Natural killer cell (primary cell): ENCODE data around the gene C11orf91. TPM values are rescaled to one million over a fixed set of nuclear protein-coding genes. Genes with fewer than 3 reads are reported as not detected.
"Not testable (repeated sequence)": the region's sequence is repeated elsewhere in the genome, so short reads cannot be mapped to it uniquely, and the experiment has no call there.

Experiments
- ATAC-seq, 3 donors: fragments of 150-1000 bp in 2 of 3; fragments of 200-7000 bp in 1 of 3; cut with Tn5 transposase; 1 replicate in 1 of 3; 2 replicates in 2 of 3; pipeline ENCODE4 v1.10.0; 2021; ENCODE audit warnings: mild to moderate bottlenecking in 2 of 3, moderate library complexity in 2 of 3
- DNase-seq, 2 donors: peaks; one replicate each; pipeline versions ENCODE4 v3.0.0 to v3.0.0-alpha.2; 2013 to 2021; ENCODE audit warnings: mixed read lengths in 1 of 2
- H3K27ac ChIP-seq: one replicate; pipeline ENCODE4 v1.5.1; 2013; ENCODE audit warnings: mild to moderate bottlenecking, low read length
- H3K27me3 ChIP-seq: one replicate; pipeline ENCODE4 v1.6.1; 2013; ENCODE audit warnings: low read length; ENCODE audit not compliant: control insufficient read depth, insufficient read depth
- H3K36me3 ChIP-seq: one replicate; pipeline ENCODE4 v1.6.1; 2013; ENCODE audit warnings: low read length; ENCODE audit not compliant: control insufficient read depth, insufficient read depth
- H3K4me1 ChIP-seq: one replicate; pipeline ENCODE4 v1.6.1; 2013; ENCODE audit warnings: low read length; ENCODE audit not compliant: control insufficient read depth, insufficient read depth
- H3K4me3 ChIP-seq: one replicate; pipeline ENCODE4 v1.5.1; 2013; ENCODE audit warnings: low read length
- H3K9me3 ChIP-seq: one replicate; pipeline ENCODE4 v1.6.1; 2013; ENCODE audit warnings: low read length; ENCODE audit not compliant: control insufficient read depth, insufficient read depth
- H3K27ac Mint-ChIP-seq, 2 donors: one replicate each; pipeline ENCODE4 v1.8.0; 2022; ENCODE audit warnings: mild to moderate bottlenecking in 2 of 2, mixed read lengths in 2 of 2, moderate library complexity in 1 of 2
- H3K27me3 Mint-ChIP-seq, 2 donors: one replicate each; pipeline ENCODE4 v1.8.0; 2022; ENCODE audit warnings: low read depth in 2 of 2, mixed read lengths in 2 of 2
- H3K36me3 Mint-ChIP-seq: one replicate; pipeline ENCODE4 v1.8.0; 2022; ENCODE audit warnings: mixed read lengths
- H3K4me1 Mint-ChIP-seq, 2 donors: one replicate each; pipeline ENCODE4 v1.8.0; 2022; ENCODE audit warnings: mixed read lengths in 2 of 2
- H3K4me3 Mint-ChIP-seq: one replicate; pipeline ENCODE4 v1.8.0; 2022; ENCODE audit warnings: mild to moderate bottlenecking, moderate library complexity, mixed read lengths
- H3K9me3 Mint-ChIP-seq, 2 donors: one replicate each; pipeline ENCODE4 v1.8.0; 2022; ENCODE audit warnings: mixed read lengths in 2 of 2
- WGBS: methylation state at CpG from one replicate; pipeline ENCODE4 v1.1.7; 2013; ENCODE audit warnings: missing lambda C conversion rate; ENCODE audit not compliant: insufficient coverage; 5-methylcytosine and 5-hydroxymethylcytosine counted together
- intact Hi-C: fragments of 100-400 bp; cut with micrococcal nuclease; formaldehyde crosslinking; loops from one replicate; pipeline ENCODE4 v1.14.2; 2022
- total RNA-seq, 4 donors: library from RNA; stranded (reverse); fragments of 120-200 nt in 1 of 4; gene quantifications; one replicate each; pipeline versions ENCODE4 v1.2.3 to v1.2.4, GENCODE V29; 2013 to 2022
- TF ChIP-seq, protein P1 (sequence below): fragments of 200-600 bp; IDR thresholded peaks from one replicate; pipeline ENCODE4 v1.8.0; 2022; ENCODE audit warnings: antibody characterized with exemption

Gene C11orf91
- total RNA-seq, 3 donors from 2014 or later (not counting 1 experiment from before 2014, with no cell fraction given): not detected

DNA sequence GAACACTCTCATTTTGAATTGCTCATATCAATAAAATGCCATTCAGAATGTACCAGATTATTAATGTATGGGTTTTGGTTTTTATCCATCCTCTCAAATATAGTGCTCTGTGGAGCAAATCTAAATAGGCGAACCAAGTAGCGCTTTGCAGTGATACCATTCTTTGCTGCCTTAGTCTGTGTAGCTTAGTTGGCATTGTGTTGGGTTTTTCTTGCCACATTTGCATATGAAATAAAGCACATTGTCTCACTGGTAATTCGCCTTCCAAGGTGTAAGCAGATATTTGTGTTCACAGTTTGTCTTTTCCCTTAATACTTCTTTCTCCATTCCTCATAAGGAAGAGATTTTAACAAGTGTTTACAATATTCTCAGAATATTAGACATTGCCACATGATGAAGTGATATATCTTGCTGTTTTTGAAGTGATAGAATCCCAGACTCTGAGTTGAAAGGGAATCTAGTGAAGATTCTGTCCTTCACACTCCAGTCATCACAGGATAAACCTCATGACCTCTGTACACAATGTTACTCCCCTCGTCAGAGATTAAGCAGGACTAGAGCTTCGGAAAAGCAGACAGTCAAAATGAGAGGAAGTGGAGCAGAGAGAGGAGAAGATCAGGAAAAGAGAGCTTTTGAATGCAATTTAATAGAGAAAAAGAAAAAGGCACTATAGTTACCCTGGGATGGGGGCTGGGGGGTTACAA lies 16.5 kb downstream of the C11orf91 start:
- no peak for ATAC-seq
- peaks cover 34 to 52% of the 10 kb centered on the region in 2 donors for H3K27me3 Mint-ChIP-seq

DNA sequence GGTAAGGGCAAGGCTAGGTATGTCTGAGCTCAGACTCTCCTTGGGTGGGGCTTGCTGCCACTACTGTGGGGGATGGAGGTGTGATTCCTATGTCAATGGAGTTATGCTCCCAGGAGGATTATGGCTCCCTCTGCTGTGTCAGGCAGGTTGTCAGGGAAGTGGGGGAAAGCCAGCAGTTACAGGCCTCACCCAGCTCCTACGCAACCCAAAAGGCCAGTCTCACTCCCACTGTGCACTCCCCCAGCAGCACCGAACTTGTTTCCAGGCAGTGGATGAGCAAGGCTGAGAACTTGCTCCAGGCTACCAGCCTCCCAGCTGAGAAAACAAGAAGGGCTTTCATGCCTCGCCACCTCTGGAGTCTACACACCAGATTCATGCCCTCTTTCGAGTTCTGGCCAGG lies 18.2 kb downstream of the C11orf91 start:
- Mint-ChIP-seq H3K4me1 (no peaks in the 10 kb centered on the region), H3K36me3 (no peaks in the 10 kb centered on the region), H3K4me3 (no peak overlapping the region), H3K27ac (no peak overlapping the region), H3K9me3 (no peaks in the 10 kb centered on the region), H3K27me3 (peaks cover 38 to 64% of the 10 kb centered on the region in 2 donors)
- WGBS: 88% methylated on average over 4 of the region's 4 CpGs
- no peak for ATAC-seq
- intact Hi-C loops: no loop called here
- no peaks in the 10 kb centered on the region for H3K4me1 ChIP-seq
- H3K36me3 ChIP-seq: no peaks in the 10 kb centered on the region
- H3K4me3 ChIP-seq: no peak overlapping the region
- TF ChIP-seq, protein P1, sequence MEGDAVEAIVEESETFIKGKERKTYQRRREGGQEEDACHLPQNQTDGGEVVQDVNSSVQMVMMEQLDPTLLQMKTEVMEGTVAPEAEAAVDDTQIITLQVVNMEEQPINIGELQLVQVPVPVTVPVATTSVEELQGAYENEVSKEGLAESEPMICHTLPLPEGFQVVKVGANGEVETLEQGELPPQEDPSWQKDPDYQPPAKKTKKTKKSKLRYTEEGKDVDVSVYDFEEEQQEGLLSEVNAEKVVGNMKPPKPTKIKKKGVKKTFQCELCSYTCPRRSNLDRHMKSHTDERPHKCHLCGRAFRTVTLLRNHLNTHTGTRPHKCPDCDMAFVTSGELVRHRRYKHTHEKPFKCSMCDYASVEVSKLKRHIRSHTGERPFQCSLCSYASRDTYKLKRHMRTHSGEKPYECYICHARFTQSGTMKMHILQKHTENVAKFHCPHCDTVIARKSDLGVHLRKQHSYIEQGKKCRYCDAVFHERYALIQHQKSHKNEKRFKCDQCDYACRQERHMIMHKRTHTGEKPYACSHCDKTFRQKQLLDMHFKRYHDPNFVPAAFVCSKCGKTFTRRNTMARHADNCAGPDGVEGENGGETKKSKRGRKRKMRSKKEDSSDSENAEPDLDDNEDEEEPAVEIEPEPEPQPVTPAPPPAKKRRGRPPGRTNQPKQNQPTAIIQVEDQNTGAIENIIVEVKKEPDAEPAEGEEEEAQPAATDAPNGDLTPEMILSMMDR: no peak
- no peaks in the 10 kb centered on the region for H3K9me3 ChIP-seq
- no peak for DNase-seq
- H3K27me3 ChIP-seq: no peaks in the 10 kb centered on the region
- H3K27ac ChIP-seq: no peak overlapping the region

More for the DNA sequence above, 16.5 kb downstream of the C11orf91 start:
- H3K4me3 ChIP-seq: no peak overlapping the region
- no peak overlapping the region for H3K27ac Mint-ChIP-seq
- H3K36me3 ChIP-seq: no peaks in the 10 kb centered on the region
- H3K36me3 Mint-ChIP-seq: no peaks in the 10 kb centered on the region
- H3K4me1 Mint-ChIP-seq: no peaks in the 10 kb centered on the region
- no peaks in the 10 kb centered on the region for H3K27me3 ChIP-seq
- DNase-seq: no peak
- intact Hi-C loops: no loop called here
- no peaks in the 10 kb centered on the region for H3K9me3 Mint-ChIP-seq
- no peaks in the 10 kb centered on the region for H3K9me3 ChIP-seq
- H3K4me3 Mint-ChIP-seq: no peak overlapping the region
- TF ChIP-seq, protein P1: no peak
- no peaks in the 10 kb centered on the region for H3K4me1 ChIP-seq
- no peak overlapping the region for H3K27ac ChIP-seq
- WGBS: 85% methylated on average over 5 of the region's 5 CpGs

DNA sequence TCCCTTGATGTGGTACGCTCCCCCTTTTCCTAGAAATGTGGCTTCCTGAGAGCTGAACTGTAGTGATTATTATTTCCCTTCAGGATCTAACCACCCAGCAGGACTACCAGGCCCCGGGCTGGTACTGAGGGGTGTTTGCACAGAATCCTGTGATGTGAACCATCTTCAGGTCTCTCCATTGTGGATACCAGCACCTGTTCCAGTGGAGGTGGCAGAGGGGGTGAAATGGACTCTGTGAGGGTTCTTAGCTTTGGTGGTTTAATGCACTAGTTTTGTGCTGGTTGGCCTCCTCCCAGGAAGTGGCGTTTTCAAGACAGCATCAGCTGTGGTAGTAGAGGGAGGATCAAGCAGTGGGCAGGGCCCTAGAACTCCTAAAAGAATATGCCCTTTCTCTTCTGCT lies 18.6 kb downstream of the C11orf91 start:
- Mint-ChIP-seq H3K4me3 (no peak overlapping the region), H3K27me3 (peaks cover 38 to 68% of the 10 kb centered on the region in 2 donors), H3K27ac (no peak overlapping the region), H3K36me3 (no peaks in the 10 kb centered on the region), H3K4me1 (no peaks in the 10 kb centered on the region), H3K9me3 (no peaks in the 10 kb centered on the region)
- Histone ChIP-seq H3K27me3 (no peaks in the 10 kb centered on the region), H3K4me3 (no peak overlapping the region), H3K9me3 (no peaks in the 10 kb centered on the region), H3K27ac (no peak overlapping the region), H3K4me1 (no peaks in the 10 kb centered on the region), H3K36me3 (no peaks in the 10 kb centered on the region)
- ATAC-seq (no peak), DNase-seq (no peak)
- intact Hi-C loops: no loop called here
- TF ChIP-seq, protein P1: no peak
- WGBS: 81% methylated on average over 2 of the region's 3 CpGs

DNA sequence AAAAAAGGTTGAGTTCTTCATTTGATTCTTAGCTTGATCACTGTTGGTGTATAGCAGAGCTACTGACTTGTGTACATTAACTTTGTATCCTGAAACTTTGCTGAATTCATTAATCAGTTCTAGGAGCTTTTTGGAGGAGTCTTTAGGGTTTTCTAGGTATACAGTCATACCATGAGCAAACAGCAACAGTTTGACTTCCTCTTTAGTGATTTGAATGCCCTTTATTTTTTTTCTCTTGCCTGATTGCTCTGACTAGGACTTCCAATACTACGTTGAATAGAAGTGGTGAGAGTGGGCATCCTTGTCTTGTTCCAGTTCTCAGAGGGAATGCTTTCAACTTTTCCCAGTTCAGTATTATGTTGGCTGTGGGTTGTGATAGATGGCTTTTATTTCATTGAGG lies 22.0 kb downstream of the C11orf91 start:
- H3K4me1 ChIP-seq, H3K9me3 Mint-ChIP-seq, H3K9me3 ChIP-seq, H3K4me3 Mint-ChIP-seq, H3K27me3 ChIP-seq, H3K27ac Mint-ChIP-seq, DNase-seq, H3K4me1 Mint-ChIP-seq, H3K36me3 Mint-ChIP-seq, H3K27ac ChIP-seq, H3K4me3 ChIP-seq, H3K36me3 ChIP-seq, intact Hi-C loops, ATAC-seq: not testable (repeated sequence)
- WGBS: 55% methylated on average over 1 of the region's 1 CpG
- peaks cover 37 to 64% of the 10 kb centered on the region in 2 donors for H3K27me3 Mint-ChIP-seq
